HCT116 (cell line): ENCODE results near the gene MYH6. TPM values are rescaled to one million over a fixed set of nuclear protein-coding genes. Genes with fewer than 3 reads are reported as not detected.

Source experiments
- ATAC-seq: fragments of 200-7000 bp; cut with Tn5 transposase; 2 replicates; pipeline ENCODE4 v1.9.1; 2020; ENCODE audit warnings: mild to moderate bottlenecking, moderate library complexity
- BruUV-seq: library from RNA; stranded (reverse); fragments of 400-500 nt; replicated peaks from 2 replicates; lab custom pipeline; 2021; lab: Mats Ljungman, UMichigan
- CTCF ChIA-PET: fragments of 300-600 bp; sonication (Branson Sonifier 250); formaldehyde crosslinking; loops from one replicate; lab custom pipeline; 2021; ENCODE audit warnings: antibody characterized with exemption; lab: Charles Lee
- POLR2A ChIA-PET: fragments of 300-600, 350-600 bp; sonication (Branson Sonifier 250); formaldehyde crosslinking; loops from one replicate; lab custom pipeline; 2021; ENCODE audit warnings: antibody characterized with exemption; lab: Charles Lee
- RAD21 ChIA-PET, 2 experiments: fragments of 300-600 bp; sonication (Branson Sonifier 250); formaldehyde crosslinking; loops; one replicate each; lab custom pipeline; 2023; ENCODE audit warnings: low total read pairs in 2 of 2; ENCODE audit not compliant: uncharacterized antibody in 2 of 2, unreplicated experiment in 2 of 2, low non-redundant PET in 1 of 2; lab: Charles Lee
- DNase-seq: peaks from one replicate; pipeline ENCODE4 v3.0.0-alpha.2; 2010; ENCODE audit warnings: low read depth, low spot score
- H2AFZ ChIP-seq: fragments of 200-600 bp; shearing (Covaris generic), sonication (generic); 2 replicates; pipeline ENCODE4 v1.6.1; 2017; ENCODE audit warnings: low read depth, mixed run types, mixed read lengths, antibody characterized with exemption, low read length; ENCODE audit not compliant: poor library complexity, severe bottlenecking
- H3K27ac ChIP-seq: 2 replicates; pipeline ENCODE4 v1.5.1; 2012; ENCODE audit warnings: low read depth, low read length
- H3K27me3 ChIP-seq: fragments of 200-600 bp; sonication (generic); 2 replicates; pipeline ENCODE4 v1.6.1; 2016; ENCODE audit warnings: mixed run types, low read length, mixed read lengths; ENCODE audit not compliant: insufficient read depth
- H3K36me3 ChIP-seq, 2 experiments: fragments of 200-500 bp in 1 of 2; fragments of 200-600 bp in 1 of 2; sonication (Bioruptor generic) in 1 of 2; sonication (generic) in 1 of 2; 2 replicates each; pipeline versions ENCODE4 v1.5.1 to v1.6.1; 2014 to 2016; ENCODE audit warnings: low read length in 2 of 2, inconsistent platforms in 1 of 2, mixed read lengths in 1 of 2, mixed run types in 1 of 2; ENCODE audit not compliant: insufficient read depth in 2 of 2, control insufficient read depth in 1 of 2
- H3K4me1 ChIP-seq, 2 experiments: fragments of 200-600 bp in 1 of 2; sonication (generic) in 1 of 2; 2 replicates each; pipeline versions ENCODE4 v1.5.1 to v1.6.1; 2012 to 2017; ENCODE audit warnings: low read length in 2 of 2, inconsistent platforms in 1 of 2, mild to moderate bottlenecking in 1 of 2, mixed read lengths in 1 of 2, mixed run types in 1 of 2, moderate library complexity in 1 of 2; ENCODE audit not compliant: insufficient read depth in 2 of 2, control insufficient read depth in 1 of 2
- H3K4me2 ChIP-seq: fragments of 200-600 bp; sonication (generic); 2 replicates; pipeline ENCODE4 v1.6.1; 2017; ENCODE audit warnings: mixed run types, low read length, mixed read lengths
- H3K4me3 ChIP-seq, 2 experiments: fragments of 200-600 bp in 1 of 2; sonication (generic) in 1 of 2; replicated peaks in 1 of 2; 2 replicates each; pipeline ENCODE4 v1.5.1; 2011 to 2016; ENCODE audit warnings: low read length in 2 of 2, control low read depth in 1 of 2, low read depth in 1 of 2, mild to moderate bottlenecking in 1 of 2, mixed read lengths in 1 of 2, mixed run types in 1 of 2
- H3K79me2 ChIP-seq: fragments of 200-600 bp; sonication (generic); 2 replicates; pipeline ENCODE4 v1.6.1; 2017; ENCODE audit warnings: mild to moderate bottlenecking, mixed run types, low read length, moderate library complexity, mixed read lengths; ENCODE audit not compliant: insufficient read depth
- H3K9ac ChIP-seq: fragments of 200-600 bp; sonication (generic); 2 replicates; pipeline ENCODE4 v1.6.1; 2016; ENCODE audit warnings: low read length, mixed read lengths
- H3K9me2 ChIP-seq: fragments of 200-600 bp; sonication (generic), shearing (Covaris generic); 2 replicates; pipeline ENCODE4 v1.6.1; 2017; ENCODE audit warnings: mixed run types, mild to moderate bottlenecking, moderate library complexity; ENCODE audit not compliant: insufficient read depth
- H3K9me3 ChIP-seq, 2 experiments: fragments of 200-500 bp in 1 of 2; fragments of 200-600 bp in 1 of 2; sonication (Bioruptor generic) in 1 of 2; sonication (generic) in 1 of 2; 2 replicates each; pipeline ENCODE4 v1.6.1; 2014 to 2017; ENCODE audit warnings: low read length in 2 of 2, mixed read lengths in 2 of 2, inconsistent platforms in 1 of 2, low read depth in 1 of 2, mild to moderate bottlenecking in 1 of 2, mixed run types in 1 of 2, moderate library complexity in 1 of 2; ENCODE audit not compliant: control insufficient read depth in 1 of 2, insufficient read depth in 1 of 2
- H4K20me1 ChIP-seq: fragments of 200-600 bp; sonication (generic), shearing (Covaris generic); 2 replicates; pipeline ENCODE4 v1.6.1; 2017; ENCODE audit warnings: mixed run types, mild to moderate bottlenecking, moderate library complexity; ENCODE audit not compliant: insufficient read depth
- CBX3 ChIP-seq: IDR thresholded peaks from 2 replicates; pipeline ENCODE4 v1.6.1; 2012; ENCODE audit warnings: low read depth
- EGR1 ChIP-seq: IDR thresholded peaks from 2 replicates; pipeline ENCODE4 v1.6.1; 2012; ENCODE audit warnings: low read depth
- ELF1 ChIP-seq: IDR thresholded peaks from 2 replicates; pipeline ENCODE4 v1.6.1; 2012; ENCODE audit warnings: low read depth, borderline replicate concordance
- EZH2 ChIP-seq: fragments of 200-600 bp; sonication (generic); IDR thresholded peaks from 2 replicates; pipeline ENCODE4 v1.6.1; 2017; ENCODE audit warnings: antibody characterized with exemption, mixed run types
- EZH2phosphoT487 ChIP-seq: fragments of 200-600 bp; IDR thresholded peaks from 2 replicates; pipeline ENCODE4 v1.6.1; 2018; ENCODE audit warnings: antibody characterized with exemption, borderline replicate concordance
- JUND ChIP-seq: IDR thresholded peaks from 2 replicates; pipeline ENCODE4 v1.6.1; 2012
- POLR2A ChIP-seq: IDR thresholded peaks from 2 replicates; pipeline ENCODE4 v1.7.0; 2011; ENCODE audit warnings: borderline replicate concordance; ENCODE audit not compliant: insufficient read depth, insufficient read length; ENCODE audit errors: extremely low read depth
- POLR2AphosphoS5 ChIP-seq: IDR thresholded peaks from 2 replicates; pipeline ENCODE4 v1.6.1; 2011; ENCODE audit warnings: mild to moderate bottlenecking, low read depth, low read length, moderate library complexity
- RAD21 ChIP-seq: IDR thresholded peaks from 2 replicates; pipeline ENCODE4 v1.6.1; 2012; ENCODE audit warnings: low read depth, mild to moderate bottlenecking
- SP1 ChIP-seq: IDR thresholded peaks from 2 replicates; pipeline ENCODE4 v1.6.1; 2012; ENCODE audit warnings: low read depth
- SRF ChIP-seq: IDR thresholded peaks from 2 replicates; pipeline ENCODE4 v1.6.1; 2012; ENCODE audit warnings: low read depth
- intact Hi-C: fragments of 100-400 bp; cut with micrococcal nuclease; formaldehyde crosslinking; loops from 2 replicates; pipeline ENCODE4 v1.10.0; 2022
- total RNA-seq: library from RNA; stranded (reverse); gene quantifications from one replicate; pipeline ENCODE4 v1.2.1, GENCODE V29; 2021; ENCODE audit not compliant: unreplicated experiment
- TF ChIP-seq, protein P1 (sequence below): IDR thresholded peaks from 2 replicates; pipeline ENCODE4 v1.6.1; 2011; ENCODE audit warnings: mild to moderate bottlenecking, low read length, moderate library complexity; ENCODE audit not compliant: insufficient replicate concordance; ENCODE audit errors: extremely low read depth
- TF ChIP-seq, protein P2 (sequence below): IDR thresholded peaks from 2 replicates; pipeline ENCODE4 v1.6.1; 2012

MYH6 gene
- total RNA-seq, 1 experiment from 2014 or later = not detected

DNA sequence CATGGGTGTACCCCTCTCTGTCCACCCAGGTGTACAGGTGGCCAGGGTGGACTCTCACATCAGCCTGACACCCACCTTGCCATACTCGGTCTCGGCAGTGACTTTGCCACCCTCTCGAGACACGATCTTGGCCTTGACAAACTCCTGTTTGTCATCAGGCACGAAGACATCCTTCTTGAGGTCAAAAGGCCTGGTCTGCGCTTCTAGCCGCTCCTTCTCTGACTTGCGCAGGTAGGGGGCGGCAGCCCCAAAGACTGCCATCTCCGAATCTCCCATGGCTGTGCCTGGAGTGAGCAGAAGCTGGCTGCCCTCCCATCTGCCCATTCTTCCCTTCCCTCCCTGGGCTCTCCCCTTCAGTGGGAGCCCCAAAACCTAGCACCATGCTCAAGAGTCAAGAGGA lies 25.4 kb upstream of the MYH6 start:
- BruUV-seq = no TSS peak
- Histone ChIP-seq H3K79me2 (no peaks in the 10 kb centered on the region), H3K4me3 (no peak overlapping the region), H2AFZ (no peak overlapping the region), H3K4me1 (no peaks in the 10 kb centered on the region), H3K9me2 (no peaks in the 10 kb centered on the region), H3K4me2 (no peak overlapping the region), H3K27me3 (peaks cover 10% of the 10 kb centered on the region), H4K20me1 (no peaks in the 10 kb centered on the region), H3K27ac (no peak overlapping the region), H3K9ac (no peak overlapping the region), H3K9me3 (no peaks in the 10 kb centered on the region), H3K36me3 (no peaks in the 10 kb centered on the region)
- CTCF ChIA-PET = no interaction called here
- intact Hi-C loops = no loop called here
- no peak for TF ChIP-seq CBX3
- TF ChIP-seq POLR2A = no peak
- TF ChIP-seq ELF1 = no peak
- TF ChIP-seq, protein P1, sequence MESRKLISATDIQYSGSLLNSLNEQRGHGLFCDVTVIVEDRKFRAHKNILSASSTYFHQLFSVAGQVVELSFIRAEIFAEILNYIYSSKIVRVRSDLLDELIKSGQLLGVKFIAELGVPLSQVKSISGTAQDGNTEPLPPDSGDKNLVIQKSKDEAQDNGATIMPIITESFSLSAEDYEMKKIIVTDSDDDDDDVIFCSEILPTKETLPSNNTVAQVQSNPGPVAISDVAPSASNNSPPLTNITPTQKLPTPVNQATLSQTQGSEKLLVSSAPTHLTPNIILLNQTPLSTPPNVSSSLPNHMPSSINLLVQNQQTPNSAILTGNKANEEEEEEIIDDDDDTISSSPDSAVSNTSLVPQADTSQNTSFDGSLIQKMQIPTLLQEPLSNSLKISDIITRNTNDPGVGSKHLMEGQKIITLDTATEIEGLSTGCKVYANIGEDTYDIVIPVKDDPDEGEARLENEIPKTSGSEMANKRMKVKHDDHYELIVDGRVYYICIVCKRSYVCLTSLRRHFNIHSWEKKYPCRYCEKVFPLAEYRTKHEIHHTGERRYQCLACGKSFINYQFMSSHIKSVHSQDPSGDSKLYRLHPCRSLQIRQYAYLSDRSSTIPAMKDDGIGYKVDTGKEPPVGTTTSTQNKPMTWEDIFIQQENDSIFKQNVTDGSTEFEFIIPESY = no peak
- TF ChIP-seq EGR1 = no peak
- TF ChIP-seq SRF = no peak
- no peak for TF ChIP-seq SP1
- TF ChIP-seq JUND = no peak
- no peak for TF ChIP-seq EZH2
- TF ChIP-seq, protein P2, sequence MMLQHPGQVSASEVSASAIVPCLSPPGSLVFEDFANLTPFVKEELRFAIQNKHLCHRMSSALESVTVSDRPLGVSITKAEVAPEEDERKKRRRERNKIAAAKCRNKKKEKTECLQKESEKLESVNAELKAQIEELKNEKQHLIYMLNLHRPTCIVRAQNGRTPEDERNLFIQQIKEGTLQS = no peak
- no peak for TF ChIP-seq EZH2phosphoT487
- TF ChIP-seq POLR2AphosphoS5 = no peak
- no peak for TF ChIP-seq RAD21
- ATAC-seq = no peak
- RAD21 ChIA-PET = no interaction called here
- no peak for DNase-seq
- POLR2A ChIA-PET = no interaction called here
